H1 (cell line): ENCODE data around the gene CPNE4. TPM values are rescaled to one million over a fixed set of nuclear protein-coding genes. Genes with fewer than 3 reads are reported as not detected.

Source experiments
- CTCF ChIA-PET: fragments of 300-600 bp; sonication (Branson Sonifier 250); formaldehyde crosslinking; loops from one replicate; lab custom pipeline; 2021; ENCODE audit not compliant: partially characterized antibody; lab: Charles Lee
- POLR2A ChIA-PET: fragments of 300-600 bp; sonication (Branson Sonifier 250); formaldehyde crosslinking; loops from one replicate; lab custom pipeline; 2021; ENCODE audit warnings: inconsistent platforms; ENCODE audit not compliant: partially characterized antibody; lab: Charles Lee
- DNase-seq, 2 experiments: peaks; one replicate each; pipeline versions ENCODE4 v3.0.0 to v3.0.0-alpha.2; 2010 to 2022; ENCODE audit warnings: low spot score in 2 of 2, low read depth in 1 of 2, mixed read lengths in 1 of 2
- FAIRE-seq: peaks from 2 replicates; lab custom pipeline; 2011; peaks lifted over from hg19 to GRCh38; lab: Jason Lieb, UNC
- H2AFZ ChIP-seq: 2 replicates; pipeline ENCODE4 v1.8.1; 2012; ENCODE audit warnings: low read length, inconsistent platforms
- H2AK5ac ChIP-seq: 2 replicates; pipeline ENCODE4 v1.6.1; 2013; ENCODE audit warnings: low read depth, low read length
- H2BK120ac ChIP-seq: replicated peaks from 2 replicates; pipeline ENCODE3; 2013; ENCODE audit warnings: low read depth, low read length, inconsistent platforms
- H2BK12ac ChIP-seq: 2 replicates; pipeline ENCODE4 v1.6.1; 2013; ENCODE audit warnings: low read depth, low read length
- H2BK15ac ChIP-seq: 2 replicates; pipeline ENCODE4 v1.6.1; 2013; ENCODE audit warnings: low read length
- H2BK20ac ChIP-seq: 2 replicates; pipeline ENCODE4 v1.6.1; 2013; ENCODE audit warnings: low read length
- H2BK5ac ChIP-seq: 2 replicates; pipeline ENCODE4 v1.6.1; 2013; ENCODE audit warnings: low read depth, low read length
- H3K14ac ChIP-seq: 2 replicates; pipeline ENCODE4 v1.6.1; 2013; ENCODE audit warnings: inconsistent platforms; ENCODE audit not compliant: insufficient read length
- H3K18ac ChIP-seq: 2 replicates; pipeline ENCODE4 v1.6.1; 2013; ENCODE audit warnings: low read length; ENCODE audit errors: extremely low read depth
- H3K23ac ChIP-seq: 2 replicates; pipeline ENCODE4 v1.6.1; 2013; ENCODE audit warnings: inconsistent platforms; ENCODE audit not compliant: insufficient read length
- H3K23me2 ChIP-seq: 2 replicates; pipeline ENCODE4 v1.6.1; 2013; ENCODE audit warnings: low read depth, low read length
- H3K27ac ChIP-seq: 2 replicates; pipeline ENCODE4 v1.6.1; 2011; ENCODE audit warnings: low read depth, low read length, inconsistent platforms
- H3K27me3 ChIP-seq, 4 experiments: replicated peaks in 1 of 4; 1 replicate in 1 of 4; 2 replicates in 3 of 4; pipeline versions ENCODE4 v1.6.1 to v1.8.1; 2011 to 2013; ENCODE audit warnings: low read length in 3 of 4, mild to moderate bottlenecking in 3 of 4, inconsistent platforms in 2 of 4, mixed read lengths in 2 of 4, moderate library complexity in 1 of 4; ENCODE audit not compliant: control insufficient read depth in 3 of 4, insufficient read depth in 3 of 4; ENCODE audit errors: extremely low read depth in 1 of 4
- H3K36me3 ChIP-seq, 4 experiments: 2 replicates each; pipeline versions ENCODE4 v1.6.1 to v1.8.1; 2011 to 2013; ENCODE audit warnings: mild to moderate bottlenecking in 4 of 4, low read length in 3 of 4, moderate library complexity in 2 of 4, control low read depth in 1 of 4, inconsistent platforms in 1 of 4; ENCODE audit not compliant: insufficient read depth in 4 of 4, control insufficient read depth in 2 of 4
- H3K4ac ChIP-seq: replicated peaks from 2 replicates; pipeline ENCODE3; 2013; ENCODE audit warnings: low read length, low read depth, mixed read lengths, inconsistent platforms; ENCODE audit not compliant: insufficient read length
- H3K4me1 ChIP-seq, 4 experiments: replicated peaks in 1 of 4; 1 replicate in 1 of 4; 2 replicates in 3 of 4; pipeline versions ENCODE4 v1.6.1 to v1.8.1; 2011 to 2013; ENCODE audit warnings: low read length in 3 of 4, inconsistent platforms in 2 of 4, mixed read lengths in 1 of 4; ENCODE audit not compliant: insufficient read depth in 4 of 4, control insufficient read depth in 3 of 4
- H3K4me2 ChIP-seq, 2 experiments: 2 replicates each; pipeline versions ENCODE4 v1.6.1 to v1.8.1; 2011 to 2013; ENCODE audit warnings: low read depth in 2 of 2, low read length in 2 of 2, control low read depth in 1 of 2, inconsistent platforms in 1 of 2, mild to moderate bottlenecking in 1 of 2; ENCODE audit not compliant: insufficient read depth in 1 of 2
- H3K4me3 ChIP-seq, 4 experiments: fragments of 200-600, 300-600 bp in 1 of 4; sonication (generic), shearing (Covaris generic), sonication (Bioruptor Twin) in 1 of 4; 2 replicates each; pipeline versions ENCODE4 v1.5.1 to v1.8.1; 2011 to 2016; ENCODE audit warnings: low read length in 4 of 4, low read depth in 3 of 4, control low read depth in 2 of 4, inconsistent platforms in 2 of 4, mild to moderate bottlenecking in 2 of 4, mixed read lengths in 1 of 4, moderate library complexity in 1 of 4; ENCODE audit not compliant: insufficient read depth in 2 of 4; ENCODE audit errors: extremely low read depth in 1 of 4
- H3K56ac ChIP-seq: replicated peaks from 2 replicates; pipeline ENCODE3; 2013; ENCODE audit warnings: low read depth, mild to moderate bottlenecking, mixed read lengths, low read length, inconsistent platforms; ENCODE audit not compliant: insufficient read length
- H3K79me1 ChIP-seq: 2 replicates; pipeline ENCODE4 v1.6.1; 2013; ENCODE audit warnings: low read depth, low read length, control low read depth
- H3K79me2 ChIP-seq, 2 experiments: 2 replicates each; pipeline versions ENCODE4 v1.6.1 to v1.8.1; 2012 to 2013; ENCODE audit warnings: low read length in 2 of 2, mild to moderate bottlenecking in 2 of 2, inconsistent platforms in 1 of 2; ENCODE audit not compliant: insufficient read depth in 2 of 2, control insufficient read depth in 1 of 2
- H3K9ac ChIP-seq, 4 experiments: replicated peaks in 1 of 4; 1 replicate in 1 of 4; 2 replicates in 3 of 4; pipeline versions ENCODE4 v1.6.1 to v1.8.1; 2011 to 2013; ENCODE audit warnings: low read depth in 3 of 4, low read length in 3 of 4, control low read depth in 2 of 4, mild to moderate bottlenecking in 2 of 4, moderate library complexity in 2 of 4, inconsistent platforms in 1 of 4; ENCODE audit errors: extremely low read depth in 1 of 4
- H3K9me3 ChIP-seq, 2 experiments: 2 replicates each; pipeline versions ENCODE4 v1.6.1 to v1.8.1; 2012 to 2013; ENCODE audit warnings: mild to moderate bottlenecking in 2 of 2, moderate library complexity in 2 of 2, control low read depth in 1 of 2, inconsistent platforms in 1 of 2, low read depth in 1 of 2, low read length in 1 of 2, mixed read lengths in 1 of 2; ENCODE audit not compliant: insufficient read depth in 2 of 2
- H4K20me1 ChIP-seq, 2 experiments: replicated peaks in 1 of 2; 2 replicates each; pipeline versions ENCODE3 to v1.8.1; 2011 to 2013; ENCODE audit warnings: inconsistent platforms in 2 of 2, low read length in 2 of 2, mild to moderate bottlenecking in 1 of 2; ENCODE audit not compliant: insufficient read depth in 2 of 2, control insufficient read depth in 1 of 2
- H4K5ac ChIP-seq: 2 replicates; pipeline ENCODE4 v1.6.1; 2013; ENCODE audit warnings: low read length, low read depth, mixed read lengths, inconsistent platforms; ENCODE audit not compliant: insufficient read length
- H4K8ac ChIP-seq: 2 replicates; pipeline ENCODE4 v1.8.0; 2013; ENCODE audit warnings: mild to moderate bottlenecking, moderate library complexity, low read length, inconsistent platforms; ENCODE audit not compliant: insufficient read depth; ENCODE audit errors: extremely low read depth
- H4K91ac ChIP-seq: replicated peaks from 2 replicates; pipeline ENCODE3; 2013; ENCODE audit warnings: low read length, mixed read lengths, inconsistent platforms; ENCODE audit not compliant: insufficient read length
- WGBS, 2 experiments: shearing (Covaris generic) in 1 of 2; methylation state at CpG; one replicate each; pipeline versions ENCODE4 v1.1.6 to v1.1.7; 2013 to 2015; ENCODE audit warnings: low lambda C conversion rate in 2 of 2, mixed read lengths in 2 of 2, inconsistent platforms in 1 of 2, low coverage in 1 of 2, missing lambda C conversion rate in 1 of 2; ENCODE audit not compliant: insufficient replicate concordance in 2 of 2, insufficient coverage in 1 of 2, insufficient read length in 1 of 2; ENCODE audit errors: extremely low coverage in 1 of 2, missing lambda C conversion rate in 1 of 2; 5-methylcytosine and 5-hydroxymethylcytosine counted together
- polyA plus RNA-seq, 7 experiments: library from polyadenylated mRNA; depleted of rRNA in 3 of 7; stranded (reverse) in 5 of 7; unstranded in 2 of 7; fragments of >200 nt in 5 of 7; fragments of 200-250 nt in 2 of 7; gene quantifications; 1 replicate in 5 of 7; 2 replicates in 1 of 7; 4 replicates in 1 of 7; pipeline versions ENCODE4 v1.2.1 to v1.2.3, GENCODE V29; 2011 to 2013; ENCODE audit warnings: missing spikeins in 2 of 7, mixed read lengths in 2 of 7
- total RNA-seq: library from RNA; stranded (reverse); fragmentation: NEBNext Ultra II Directional; extraction: Animal tissue kit (Norgen Biotek cat#: 25700); gene quantifications from 2 replicates; pipeline ENCODE4 v1.2.1, GENCODE V29; 2021

The CPNE4 gene
- total and polyA plus RNA-seq, 2 of the 8 experiments (the other 6 are each of a cell fraction or from before 2014, with no cell fraction given) = 0.82 to 3.8 TPM

DNA sequence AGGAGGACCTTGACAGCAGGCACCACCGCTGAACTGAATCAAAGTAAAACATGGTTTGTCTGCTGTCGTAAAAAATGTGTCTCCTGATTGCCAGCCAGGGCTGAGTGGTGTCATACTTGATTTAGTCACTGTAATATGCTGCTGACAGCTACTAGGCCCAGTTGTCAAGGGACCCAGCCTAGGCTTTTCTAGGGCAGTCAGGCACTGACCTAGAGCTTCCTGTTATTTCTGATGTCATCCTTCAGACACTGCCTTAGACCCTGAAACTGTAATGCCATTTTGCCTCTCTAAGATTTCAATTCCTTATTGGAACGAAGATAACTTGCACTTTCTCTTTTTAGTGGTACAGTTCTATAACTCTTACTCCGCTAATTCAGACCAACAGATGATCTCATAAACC lies 529.4 kb downstream of the CPNE4 start:
- H3K56ac ChIP-seq = no peak overlapping the region
- H3K27me3 ChIP-seq = peaks cover 0 to 16% (median 8%) of the 10 kb centered on the region in 4 experiments; a peak in 6 of 7 replicates
- peaks cover 17 to 23% of the 10 kb centered on the region in 2 experiments for H3K79me2 ChIP-seq
- H2AK5ac ChIP-seq = no peak overlapping the region
- CTCF ChIA-PET = interaction anchor here (0.6 kb wide), 2 partner anchors 188 to 473 kb away, joined by 3 to 4 read pairs; no protein-coding TSS in a partner anchor
- no peaks in the 10 kb centered on the region for H3K79me1 ChIP-seq
- H2BK12ac ChIP-seq = no peak overlapping the region
- no peak overlapping the region for H2BK15ac ChIP-seq
- H3K23ac ChIP-seq = no peak overlapping the region
- no peak overlapping the region for H3K27ac ChIP-seq
- H2AFZ ChIP-seq = no peak overlapping the region
- H4K8ac ChIP-seq = no peak overlapping the region
- H3K23me2 ChIP-seq = peaks cover 3% of the 10 kb centered on the region; the same call in 1 of the 2 replicates
- H3K4me2 ChIP-seq = no peak overlapping the region
- no peak overlapping the region for H2BK120ac ChIP-seq
- no peak overlapping the region for H3K18ac ChIP-seq
- no peak overlapping the region for H3K9ac ChIP-seq
- no peak overlapping the region for H3K4ac ChIP-seq
- H3K4me3 ChIP-seq = no peak overlapping the region
- H4K5ac ChIP-seq = no peak overlapping the region
- WGBS, 2 experiments = 88% methylated on average over 4 of the region's 4 CpGs; no CpG with 5 or more reads in 1 of the 2 experiments
- no peaks in the 10 kb centered on the region for H4K20me1 ChIP-seq
- FAIRE-seq = no peak
- no peak overlapping the region for H2BK5ac ChIP-seq
- no peak overlapping the region for H3K14ac ChIP-seq
- H3K9me3 ChIP-seq = no peaks in the 10 kb centered on the region
- POLR2A ChIA-PET = no interaction called here
- no peak for DNase-seq
- no peaks in the 10 kb centered on the region for H3K4me1 ChIP-seq
- H4K91ac ChIP-seq = no peak overlapping the region
- H3K36me3 ChIP-seq = peaks cover 0 to 6% (median 2%) of the 10 kb centered on the region in 4 experiments; a peak in 3 of 8 replicates
- no peak overlapping the region for H2BK20ac ChIP-seq
